Activated CD4-positive, alpha-beta T cell treated with anti-CD3 and anti-CD28 coated beads, Interleukin-2, amount 50 U/mL, for 16 hours (primary cell): ENCODE results near the gene TYK2.
"Not testable (repeated sequence)": the region's sequence is repeated elsewhere in the genome, so short reads cannot be mapped to it uniquely, and the experiment has no call there.

Source experiments
- DNase-seq: peaks from one replicate; pipeline ENCODE4 v3.0.0-alpha.2; 2020

The TYK2 gene

GRCh38 chr19:10368101-10368803 lies 12.1 kb downstream of the TYK2 start:
- DNase-seq, result no peak

DNA sequence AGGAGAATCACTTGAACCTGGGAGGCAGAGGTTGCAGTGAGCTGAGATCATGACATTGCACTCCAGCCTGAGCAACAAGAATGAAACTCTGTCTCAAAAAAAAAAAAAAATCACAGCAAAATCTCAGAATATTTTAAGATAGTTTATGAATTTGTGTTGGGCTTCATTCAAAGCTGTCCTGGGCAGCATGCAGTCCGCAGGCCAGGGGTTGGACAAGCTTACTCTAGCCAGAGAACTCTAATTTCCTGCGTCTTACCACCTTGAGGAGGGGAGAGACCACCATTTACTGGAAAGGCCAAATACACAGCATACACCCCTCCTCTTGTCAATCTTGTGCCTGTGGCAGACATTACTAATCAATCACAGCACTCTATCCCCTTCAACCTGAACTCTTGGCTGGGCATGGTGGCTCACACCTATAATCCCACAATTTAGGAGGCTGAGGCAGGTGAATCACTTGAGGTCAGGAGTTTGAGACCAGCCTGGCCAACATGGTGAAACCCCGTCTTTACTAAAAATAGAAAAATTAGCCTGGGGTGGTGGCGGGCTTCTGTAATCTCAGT lies 13.3 kb downstream of the TYK2 start:
- not testable (repeated sequence) for DNase-seq

- no peak for DNase-seq
Measured at GRCh38 chr19:10365518-10365917, 14.9 kb downstream of the TYK2 start.

GRCh38 chr19:10364644-10365043 lies 15.7 kb downstream of the TYK2 start:
- no peak for DNase-seq

GRCh38 chr19:10363789-10364281 lies 16.5 kb downstream of the TYK2 start:
- DNase-seq, result no peak

DNA sequence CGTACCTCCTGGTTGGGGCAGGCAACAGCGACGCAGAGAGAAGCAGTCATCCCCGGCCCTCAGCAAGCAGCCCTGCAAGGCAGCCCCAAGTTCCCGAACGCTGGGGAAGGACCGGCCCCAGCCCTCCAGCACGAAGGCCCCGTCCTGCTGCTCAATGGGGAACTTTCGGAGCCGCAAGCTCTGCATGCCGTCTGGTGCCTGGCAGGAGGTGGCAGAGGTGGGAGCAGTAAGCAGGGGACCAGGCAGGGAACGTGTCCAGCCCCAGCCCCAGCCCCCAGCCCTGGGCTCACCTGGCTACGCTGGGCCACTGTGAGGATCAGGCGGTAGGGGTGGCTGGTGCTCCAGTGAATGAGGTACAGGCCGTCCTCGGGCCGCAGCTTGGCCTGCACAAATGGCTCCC lies 18.1 kb downstream of the TYK2 start:
- no peak for DNase-seq

DNA sequence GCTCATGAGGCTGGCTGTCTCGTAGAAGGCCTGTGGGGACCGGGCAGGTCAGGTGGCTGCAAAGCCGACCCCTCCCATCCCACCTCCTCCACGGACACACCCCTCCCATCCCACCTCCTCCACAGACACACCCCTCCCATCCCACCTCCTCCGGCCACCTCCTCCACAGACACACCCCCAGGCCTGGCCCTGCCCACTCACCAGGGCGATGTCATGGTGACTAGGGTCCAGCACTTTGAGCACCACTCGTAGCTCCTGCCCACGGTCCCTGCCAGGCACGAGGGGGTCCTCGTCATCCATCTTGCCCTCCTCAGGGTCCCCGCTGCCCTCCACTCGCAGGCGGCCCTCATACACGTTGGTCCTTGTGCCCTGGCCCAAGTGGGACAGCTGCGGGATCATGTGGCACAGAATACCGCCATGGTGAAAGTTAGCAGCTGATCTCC lies 18.8 kb downstream of the TYK2 start:
- DNase-seq, result no peak

GRCh38 chr19:10356431-10356830 lies 23.9 kb downstream of the TYK2 start:
- no peak for DNase-seq

- peak; percentile 50 for DNase-seq
Measured at GRCh38 chr19:10353793-10354391, 26.5 kb downstream of the TYK2 start.

DNA sequence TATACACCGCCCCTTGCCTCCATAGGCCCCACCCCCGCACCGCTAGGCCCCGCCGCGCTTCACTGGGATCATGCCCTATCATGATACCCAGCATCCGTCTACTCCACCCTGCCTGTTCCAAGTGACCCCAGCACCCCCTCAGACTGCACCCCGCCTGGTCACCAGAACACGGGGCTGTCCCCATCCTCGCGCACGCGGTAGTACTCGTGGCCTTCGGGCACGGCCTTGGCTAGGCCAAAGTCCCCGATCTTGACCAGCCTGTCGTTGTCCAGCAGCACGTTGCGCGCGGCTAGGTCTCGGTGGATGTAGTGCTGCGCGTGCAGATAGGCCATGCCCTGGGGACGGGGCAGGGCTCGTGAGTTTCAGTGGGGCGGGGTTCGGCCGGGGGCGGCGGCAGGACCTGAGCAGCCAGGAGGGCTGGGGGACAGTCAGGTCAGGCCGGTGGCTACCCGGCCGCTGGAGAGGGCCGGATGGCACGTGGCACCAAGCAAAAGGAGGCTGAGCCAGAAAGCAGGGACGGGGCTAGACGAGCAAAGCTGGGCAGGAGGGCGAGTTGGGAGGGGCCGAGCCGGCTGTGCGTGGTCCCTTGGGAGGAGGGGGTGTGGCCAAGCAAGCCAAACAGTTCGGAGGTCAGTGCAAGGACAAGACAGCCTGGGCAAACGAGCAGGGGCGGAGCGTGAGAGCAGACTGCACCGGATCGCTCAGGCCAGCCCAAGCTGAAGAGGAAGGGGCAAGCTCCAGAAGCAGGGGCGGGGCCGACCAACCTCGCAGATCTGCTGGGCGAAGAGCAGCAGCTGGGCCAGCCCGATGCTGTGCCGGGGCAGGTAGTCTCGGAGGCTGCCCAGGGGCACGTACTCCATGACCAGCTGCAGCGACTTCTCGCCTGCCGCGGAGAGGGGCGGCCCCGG lies 27.4 kb downstream of the TYK2 start:
- no peak for DNase-seq

DNA sequence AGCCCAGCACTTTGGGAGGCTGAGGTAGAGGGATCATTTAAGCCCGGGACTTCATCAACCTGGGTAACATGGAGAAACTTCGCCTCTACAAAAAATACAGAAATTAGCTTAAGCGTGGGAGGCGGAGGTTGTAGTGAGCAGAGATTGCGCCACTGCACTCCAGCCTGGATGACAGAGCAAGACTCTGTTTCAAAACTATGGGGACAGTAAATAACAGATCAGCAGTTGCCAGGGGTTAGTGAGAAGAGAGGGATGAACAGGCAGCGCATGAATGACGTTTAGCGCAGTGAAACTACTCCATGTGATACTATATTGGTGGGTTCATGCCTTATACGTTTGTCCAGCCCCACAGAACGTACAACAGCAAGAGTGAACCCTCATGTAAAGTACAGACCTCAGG lies 33.9 kb downstream of the TYK2 start:
- DNase-seq, result no peak

DNA sequence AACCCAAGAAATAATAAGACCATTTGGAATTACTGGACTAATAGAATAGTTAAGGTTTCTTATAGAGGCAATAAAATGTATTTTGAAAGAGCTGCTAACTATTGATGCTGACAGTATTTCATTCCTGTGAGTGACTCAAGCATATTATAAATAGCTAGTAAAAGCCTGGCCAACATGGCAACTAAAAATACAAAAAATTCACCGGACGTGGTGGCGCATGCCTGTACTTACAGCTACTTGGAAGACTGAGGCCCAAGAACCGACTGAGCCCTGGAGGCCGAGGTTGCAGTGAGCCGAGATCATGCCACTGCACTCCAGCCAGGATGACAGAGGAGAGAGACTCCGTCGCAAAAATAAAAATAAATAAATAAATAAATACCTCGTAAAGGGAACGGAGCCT lies 35.6 kb downstream of the TYK2 start:
- DNase-seq, result no peak

- DNase-seq, result no peak
Measured at GRCh38 chr19:10343495-10343894, 36.9 kb downstream of the TYK2 start.

DNA sequence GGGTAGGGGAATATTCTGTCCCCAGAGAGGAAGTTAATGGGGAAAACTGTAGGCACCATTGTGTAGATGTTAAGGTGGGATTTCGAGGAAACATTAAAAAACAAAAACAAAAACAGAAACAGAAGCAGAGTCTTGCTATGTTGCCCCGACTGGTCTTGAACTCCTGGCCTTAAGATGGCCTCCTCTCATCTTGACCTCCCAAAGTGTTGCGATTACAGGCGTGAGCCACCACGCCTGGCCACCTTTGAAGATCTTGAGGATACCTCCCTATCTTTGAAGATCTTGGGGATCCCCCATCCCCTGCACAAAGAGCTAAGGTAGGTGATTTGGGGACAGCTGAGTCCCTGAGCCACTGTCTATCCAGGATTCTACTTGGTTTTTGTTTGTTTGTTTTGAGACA lies 40.4 kb downstream of the TYK2 start:
- DNase-seq, result no peak

GRCh38 chr19:10339380-10339960 lies 40.9 kb downstream of the TYK2 start, which contains the start of gene ICAM3:
ICAM3 (minus strand) TSS chr19:10339624; CDS start chr19:10339614, 10 bp downstream.
- peak; percentile 78 for DNase-seq

DNA sequence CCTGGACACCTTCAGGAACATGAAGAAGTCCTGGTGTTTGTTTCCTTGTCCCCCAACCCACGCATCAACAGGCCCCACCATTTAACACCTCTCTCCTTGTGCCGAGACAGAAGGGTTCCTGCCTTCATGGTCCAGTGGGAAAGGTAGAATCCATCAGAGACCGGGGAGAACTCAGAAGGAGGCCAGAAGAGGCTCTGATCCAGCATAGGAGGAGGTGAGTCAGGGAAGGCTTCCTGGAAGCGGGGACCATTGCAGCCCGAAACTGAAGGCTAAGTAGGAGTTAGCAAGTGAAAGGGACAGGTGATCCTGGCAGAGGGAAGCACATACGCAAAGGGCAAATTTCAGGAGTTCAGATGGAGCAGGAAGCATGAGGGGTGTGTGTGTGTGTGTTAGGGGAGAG lies 41.4 kb downstream of the TYK2 start:
- DNase-seq, result no peak

DNA sequence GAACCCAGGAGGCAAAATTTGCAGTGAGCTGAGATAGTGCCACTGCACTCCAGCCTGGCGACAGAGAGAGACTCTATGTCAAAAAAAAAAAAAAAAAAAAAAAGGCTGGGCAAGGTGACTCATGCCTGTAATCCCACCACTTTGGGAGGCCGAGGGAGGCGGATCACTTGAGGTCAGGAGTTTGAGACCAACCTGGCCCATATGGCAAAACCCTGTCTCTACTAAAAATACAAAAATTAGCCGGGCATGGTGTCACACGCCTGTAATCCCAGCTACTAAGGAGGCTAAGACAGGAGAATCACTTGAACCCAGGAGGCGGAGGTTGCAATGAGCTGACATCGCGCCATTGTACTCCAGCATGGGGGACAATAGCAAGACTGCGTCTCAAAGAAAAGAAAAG lies 43.6 kb downstream of the TYK2 start:
- not testable (repeated sequence) for DNase-seq

- no peak for DNase-seq
Measured at GRCh38 chr19:10335352-10335985, 44.9 kb downstream of the TYK2 start.

- DNase-seq, result peak; percentile 47
Measured at GRCh38 chr19:10334588-10335351, 45.6 kb downstream of the TYK2 start.

DNA sequence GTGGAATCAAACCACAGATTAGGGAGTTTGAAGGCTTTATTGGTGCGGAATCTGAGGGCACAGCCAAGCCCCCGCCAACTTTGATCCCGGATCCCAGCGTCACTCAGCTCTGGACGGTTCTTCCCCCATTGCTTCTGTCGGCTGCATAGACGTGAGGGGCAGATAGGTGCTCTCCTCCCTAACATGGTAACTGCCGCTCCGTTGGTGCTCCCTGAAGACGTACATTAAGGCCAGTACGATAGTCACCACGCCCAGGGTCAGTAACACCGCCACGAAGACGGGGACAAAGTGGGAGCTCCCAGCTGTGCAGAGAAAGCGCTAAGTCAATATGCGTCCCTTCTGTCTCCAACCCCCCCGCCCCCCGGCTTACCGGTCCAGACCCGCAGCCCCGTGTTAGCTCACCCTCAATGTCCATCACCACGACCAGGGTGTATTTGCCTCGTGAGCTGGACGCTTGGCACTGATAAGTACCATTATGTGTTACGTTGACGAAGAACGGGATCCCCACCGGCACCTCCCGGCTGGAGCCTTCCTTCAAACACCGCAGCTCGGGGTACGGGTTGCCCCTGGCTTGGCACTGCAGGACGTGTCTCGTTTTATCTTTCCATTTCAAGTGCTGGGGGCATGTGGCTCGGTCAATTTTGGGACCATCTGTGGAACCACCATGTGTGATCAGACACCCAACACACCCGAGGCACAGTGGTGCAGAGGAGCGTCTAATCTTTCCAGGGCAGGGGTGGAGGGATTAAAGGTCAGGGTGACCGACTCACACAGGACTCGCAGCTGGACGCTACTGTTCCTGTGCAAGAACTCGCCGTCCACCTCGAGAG lies 46.4 kb downstream of the TYK2 start:
- no peak for DNase-seq
